ENCODE results near the gene TRIM2. TPM values are rescaled to one million over a fixed set of nuclear protein-coding genes. Genes with fewer than 3 reads are reported as not detected.
A peak's percentile ranks its signal among the peaks of the same experiment; 100 is the strongest.

The TRIM2 gene
- total RNA-seq, 1 experiment from 2014 or later: 49.6 TPM

GRCh38 chr4:153322791-153323190 is 118.5 kb downstream of the TRIM2 start:
- Mint-ChIP-seq H3K4me3 (ENCODE audit: low read depth, unreplicated experiment) (no peak overlapping the region), H3K27me3 (ENCODE audit: unreplicated experiment) (no peaks in the 10 kb centered on the region), H3K36me3 (ENCODE audit: insufficient read depth, unreplicated experiment) (peaks cover 14% of the 10 kb centered on the region), H3K9me3 (ENCODE audit: low read depth, unreplicated experiment) (no peaks in the 10 kb centered on the region), H3K4me1 (ENCODE audit: low read depth, unreplicated experiment) (no peaks in the 10 kb centered on the region), H3K27ac (ENCODE audit: unreplicated experiment) (no peak overlapping the region)
- CTCF ChIA-PET: no interaction called here
- intact Hi-C loops (cut with micrococcal nuclease; ENCODE audit: unreplicated experiment): no loop called here
- no peak for DNase-seq
- BruUV-seq (replicated peaks): no TSS peak
- TF ChIP-seq CTCF (IDR thresholded peaks at IDR 0.05; ENCODE audit: unreplicated experiment): no peak

GRCh38 chr4:153324046-153324445 is 119.8 kb downstream of the TRIM2 start:
- no peak overlapping the region for H3K4me3 Mint-ChIP-seq (ENCODE audit: low read depth, unreplicated experiment)
- CTCF ChIA-PET: no interaction called here
- H3K4me1 Mint-ChIP-seq (ENCODE audit: low read depth, unreplicated experiment): no peaks in the 10 kb centered on the region

GRCh38 chr4:153325558-153325957 is 121.3 kb downstream of the TRIM2 start:
- H3K4me1 Mint-ChIP-seq (ENCODE audit: low read depth, unreplicated experiment): no peaks in the 10 kb centered on the region
- no peaks in the 10 kb centered on the region for H3K27me3 Mint-ChIP-seq (ENCODE audit: unreplicated experiment)
- no peak for TF ChIP-seq CTCF (IDR thresholded peaks at IDR 0.05; ENCODE audit: unreplicated experiment)
- H3K36me3 Mint-ChIP-seq (ENCODE audit: insufficient read depth, unreplicated experiment): peaks cover 4% of the 10 kb centered on the region
- no peak overlapping the region for H3K4me3 Mint-ChIP-seq (ENCODE audit: low read depth, unreplicated experiment)
- CTCF ChIA-PET: interaction anchor here (0.7 kb wide), 1 partner anchor 260 kb away, joined by 3 read pairs; no protein-coding TSS in a partner anchor
- BruUV-seq (replicated peaks): no TSS peak
- no peaks in the 10 kb centered on the region for H3K9me3 Mint-ChIP-seq (ENCODE audit: low read depth, unreplicated experiment)
- intact Hi-C loops (cut with micrococcal nuclease; ENCODE audit: unreplicated experiment): no loop called here
- no peak for DNase-seq
- H3K27ac Mint-ChIP-seq (ENCODE audit: unreplicated experiment): no peak overlapping the region

More at GRCh38 chr4:153324046-153324445, 119.8 kb downstream of the TRIM2 start:
- Mint-ChIP-seq H3K27me3 (ENCODE audit: unreplicated experiment) (no peaks in the 10 kb centered on the region), H3K36me3 (ENCODE audit: insufficient read depth, unreplicated experiment) (peaks cover 12% of the 10 kb centered on the region), H3K27ac (ENCODE audit: unreplicated experiment) (no peak overlapping the region), H3K9me3 (ENCODE audit: low read depth, unreplicated experiment) (no peaks in the 10 kb centered on the region)
- no peak for TF ChIP-seq CTCF (IDR thresholded peaks at IDR 0.05; ENCODE audit: unreplicated experiment)
- intact Hi-C loops (cut with micrococcal nuclease; ENCODE audit: unreplicated experiment): no loop called here
- no TSS peak for BruUV-seq (replicated peaks)
- no peak for DNase-seq

GRCh38 chr4:153326513-153326912 is 122.3 kb downstream of the TRIM2 start:
- CTCF ChIA-PET: no interaction called here
- no TSS peak for BruUV-seq (replicated peaks)
- Mint-ChIP-seq H3K36me3 (ENCODE audit: insufficient read depth, unreplicated experiment) (peaks cover 4% of the 10 kb centered on the region), H3K4me1 (ENCODE audit: low read depth, unreplicated experiment) (no peaks in the 10 kb centered on the region), H3K4me3 (ENCODE audit: low read depth, unreplicated experiment) (no peak overlapping the region), H3K27me3 (ENCODE audit: unreplicated experiment) (no peaks in the 10 kb centered on the region), H3K27ac (ENCODE audit: unreplicated experiment) (no peak overlapping the region), H3K9me3 (ENCODE audit: low read depth, unreplicated experiment) (no peaks in the 10 kb centered on the region)
- no peak for TF ChIP-seq CTCF (IDR thresholded peaks at IDR 0.05; ENCODE audit: unreplicated experiment)
- peak; percentile 40 for DNase-seq
- intact Hi-C loops (cut with micrococcal nuclease; ENCODE audit: unreplicated experiment): no loop called here
